ENCODE results near the gene PLCD1. TPM values are rescaled to one million over a fixed set of nuclear protein-coding genes. Genes with fewer than 3 reads are reported as not detected.

PLCD1 gene
- total and polyA plus RNA-seq, 2 of the 8 experiments (the other 6 are each of a cell fraction or from before 2014, with no cell fraction given): 15.3 to 19.2 TPM

DNA sequence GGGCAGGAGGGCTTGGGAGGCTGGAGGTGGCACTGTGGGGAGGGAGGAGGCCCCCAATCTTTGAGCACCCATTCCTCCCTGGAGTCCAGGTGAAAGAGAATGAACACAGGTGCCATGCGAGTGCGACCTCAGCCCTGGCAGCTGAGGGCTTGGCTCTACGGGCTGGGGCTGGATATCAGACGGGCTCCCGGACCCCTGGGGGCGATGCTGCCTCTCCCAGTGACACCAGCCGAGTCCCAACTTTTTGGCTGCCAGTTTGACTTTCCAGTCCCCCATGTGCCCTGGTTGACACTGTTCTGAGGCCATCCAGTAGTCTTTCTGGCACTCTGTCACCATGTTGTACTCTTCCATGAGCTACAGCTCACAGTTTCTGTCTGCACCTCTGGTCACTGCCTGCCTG lies 37.6 kb downstream of the PLCD1 start (continued):
- TF ChIP-seq JUN (IDR thresholded peaks at IDR 0.05; ENCODE audit: low read depth, low read length) (no peak), TEAD4 (IDR thresholded peaks at IDR 0.05; ENCODE audit: low read depth, low read length) (no peak), SAP30 (IDR thresholded peaks at IDR 0.05; ENCODE audit: insufficient read depth, insufficient replicate concordance, low read length) (no peak)
